ENCODE results near the gene L2HGDH.

The L2HGDH gene

GRCh38 chr14:50228313-50228712 lies 83.7 kb downstream of the L2HGDH start:
- DNase-seq (ENCODE audit: low spot score), result no peak

- no peak for DNase-seq (ENCODE audit: low spot score)
Observed at GRCh38 chr14:50225974-50226297, 86.1 kb downstream of the L2HGDH start.

- DNase-seq (ENCODE audit: low spot score), result peak; percentile 71
Observed at GRCh38 chr14:50225067-50225973, 86.7 kb downstream of the L2HGDH start.

GRCh38 chr14:50222055-50222613 lies 89.9 kb downstream of the L2HGDH start:
- DNase-seq (ENCODE audit: low spot score), result peak; percentile 12

- no peak for DNase-seq (ENCODE audit: low spot score)
Observed at GRCh38 chr14:50218501-50218900, 93.5 kb downstream of the L2HGDH start.

GRCh38 chr14:50215416-50215815 lies 96.6 kb downstream of the L2HGDH start:
- no peak for DNase-seq (ENCODE audit: low spot score)

GRCh38 chr14:50213795-50214194 lies 98.2 kb downstream of the L2HGDH start:
- no peak for DNase-seq (ENCODE audit: low spot score)

- no peak for DNase-seq (ENCODE audit: low spot score)
Observed at GRCh38 chr14:50212726-50213125, 99.3 kb downstream of the L2HGDH start.

- no peak for DNase-seq (ENCODE audit: low spot score)
Observed at GRCh38 chr14:50210074-50210473, 102.0 kb downstream of the L2HGDH start.

- no peak for DNase-seq (ENCODE audit: low spot score)
Observed at GRCh38 chr14:50198499-50198898, 113.5 kb downstream of the L2HGDH start.

GRCh38 chr14:50191499-50191898 lies 120.5 kb downstream of the L2HGDH start:
- DNase-seq (ENCODE audit: low spot score), result no peak
